PC-3 (cell line): ENCODE measurements around the gene TGM4. TPM values are rescaled to one million over a fixed set of nuclear protein-coding genes. Genes with fewer than 3 reads are reported as not detected.

ENCODE experiments used
- ATAC-seq: fragments of 200-7000 bp; cut with Tn5 transposase; 2 replicates; pipeline ENCODE4 v1.9.1; 2020; ENCODE audit warnings: mild to moderate bottlenecking, moderate library complexity
- BruUV-seq: library from RNA; stranded (reverse); fragments of 400-500 nt; replicated peaks from 2 replicates; lab custom pipeline; 2021; lab: Mats Ljungman, UMichigan
- CTCF ChIA-PET: fragments of 300-600 bp; sonication (Branson Sonifier 250); formaldehyde crosslinking; loops from one replicate; lab custom pipeline; 2022; ENCODE audit warnings: antibody characterized with exemption; lab: Charles Lee
- POLR2A ChIA-PET: fragments of 300-600 bp; sonication (Branson Sonifier 250); formaldehyde crosslinking; loops from one replicate; lab custom pipeline; 2022; ENCODE audit warnings: antibody characterized with exemption; ENCODE audit not compliant: unreplicated experiment; lab: Charles Lee
- DNase-seq: peaks from one replicate; pipeline ENCODE4 v3.0.0-alpha.2; 2015
- H2AFZ ChIP-seq: fragments of 300-600 bp; sonication (generic); 2 replicates; pipeline ENCODE4 v1.6.0; 2016; ENCODE audit warnings: antibody characterized with exemption, low read length
- H3F3A ChIP-seq: fragments of 300-600 bp; sonication (generic); one replicate; pipeline ENCODE4 v1.6.0; 2017; ENCODE audit warnings: antibody characterized with exemption, low read length, control low read depth, mild to moderate bottlenecking; ENCODE audit not compliant: unreplicated experiment
- H3K27ac ChIP-seq: fragments of 300-600 bp; sonication (generic); 2 replicates; pipeline ENCODE4 v1.5.1; 2016; ENCODE audit warnings: mild to moderate bottlenecking, low read length
- H3K27me3 ChIP-seq: fragments of 300-600 bp; sonication (generic); 2 replicates; pipeline ENCODE4 v1.6.1; 2016; ENCODE audit warnings: low read length, mixed read lengths
- H3K36me3 ChIP-seq: fragments of 300-600 bp; sonication (generic); 2 replicates; pipeline ENCODE4 v1.6.1; 2016; ENCODE audit warnings: low read depth, mixed run types, low read length, mixed read lengths
- H3K4me1 ChIP-seq: fragments of 300-600 bp; sonication (generic); 2 replicates; pipeline ENCODE4 v1.5.1; 2016; ENCODE audit warnings: low read length; ENCODE audit not compliant: insufficient read depth
- H3K4me2 ChIP-seq: fragments of 300-600 bp; sonication (generic); 2 replicates; pipeline ENCODE4 v1.6.0; 2016; ENCODE audit warnings: low read length
- H3K4me3 ChIP-seq: fragments of 300-600 bp; sonication (generic); 2 replicates; pipeline ENCODE4 v1.5.1; 2016; ENCODE audit warnings: mild to moderate bottlenecking, low read length, mixed read lengths
- H3K79me2 ChIP-seq: fragments of 300-600 bp; sonication (generic); 2 replicates; pipeline ENCODE4 v1.6.1; 2017; ENCODE audit warnings: low read length, mixed read lengths
- H3K9ac ChIP-seq: fragments of 300-600 bp; sonication (generic); 2 replicates; pipeline ENCODE4 v1.6.0; 2016; ENCODE audit warnings: mild to moderate bottlenecking, low read length
- H3K9me2 ChIP-seq: fragments of 300-600 bp; sonication (generic); replicated peaks from 2 replicates; pipeline ENCODE4 v1.6.1; 2016; ENCODE audit warnings: mixed run types, low read length, mixed read lengths
- H3K9me3 ChIP-seq: fragments of 300-600 bp; sonication (generic); 2 replicates; pipeline ENCODE4 v1.6.1; 2016; ENCODE audit warnings: low read length, mixed read lengths
- H4K20me1 ChIP-seq: fragments of 300-600 bp; sonication (generic); 2 replicates; pipeline ENCODE4 v1.6.1; 2016; ENCODE audit warnings: low read length, mixed read lengths
- CTCF ChIP-seq: fragments of 300-600 bp; sonication (generic); conservative IDR thresholded peaks from 2 replicates; pipeline ENCODE4 v1.5.1; 2017; ENCODE audit warnings: antibody characterized with exemption, low read depth, mild to moderate bottlenecking, low read length
- EZH2 ChIP-seq: fragments of 300-600 bp; sonication (generic); IDR thresholded peaks from one replicate; pipeline ENCODE4 v1.6.1; 2017; ENCODE audit warnings: antibody characterized with exemption, mild to moderate bottlenecking, low read length; ENCODE audit not compliant: unreplicated experiment
- EZH2phosphoT487 ChIP-seq: fragments of 300-600 bp; sonication (generic); IDR thresholded peaks from 2 replicates; pipeline ENCODE4 v1.6.1; 2018; ENCODE audit warnings: mild to moderate bottlenecking, antibody characterized with exemption, low read length, borderline replicate concordance
- intact Hi-C: fragments of 100-400 bp; cut with micrococcal nuclease; formaldehyde crosslinking; loops from 2 replicates; pipeline ENCODE4 v1.9.0; 2023
- total RNA-seq: library from RNA; depleted of rRNA; stranded (reverse); fragments of >200 nt; gene quantifications from 2 replicates; pipeline ENCODE4 v1.2.3, GENCODE V29; 2014

TGM4 gene
- total RNA-seq, 1 experiment from 2014 or later, result 1.2 TPM

GRCh38 chr3:44885618-44886017 lies 11.2 kb downstream of the TGM4 start:
- no peaks in the 10 kb centered on the region for H3K36me3 ChIP-seq
- intact Hi-C loops, result loop anchor here (1.0 to 10.0 kb wide), 2 partner anchors 29 to 241 kb away; partner anchors contain the start of gene ZNF35
- DNase-seq (peak; percentile 99), ATAC-seq (peak; percentile 58)
- peak overlapping the region; percentile 75 for H3K9ac ChIP-seq
- no peak overlapping the region for H3K4me3 ChIP-seq
- H3K4me2 ChIP-seq, result peak overlapping the region; percentile 73
- H2AFZ ChIP-seq, result no peak overlapping the region
- TF ChIP-seq CTCF (no peak), EZH2 (no peak), EZH2phosphoT487 (no peak)
- ChIA-PET POLR2A (interaction anchor here (0.5 kb wide), 1 partner anchor 14 kb away, joined by 7 read pairs; no protein-coding TSS in a partner anchor), CTCF (interaction anchor here (0.9 to 1.3 kb wide), 2 partner anchors 29 to 108 kb away, joined by 3 to 4 read pairs; no protein-coding TSS in a partner anchor)
- BruUV-seq, result no TSS peak
- no peaks in the 10 kb centered on the region for H4K20me1 ChIP-seq
- H3K4me1 ChIP-seq, result peaks cover 49% of the 10 kb centered on the region
- no peaks in the 10 kb centered on the region for H3K9me3 ChIP-seq
- no peaks in the 10 kb centered on the region for H3K9me2 ChIP-seq
- no peaks in the 10 kb centered on the region for H3K27me3 ChIP-seq
- peak overlapping the region; percentile 97 for H3K27ac ChIP-seq
- H3F3A ChIP-seq, result no peaks in the 10 kb centered on the region
- no peaks in the 10 kb centered on the region for H3K79me2 ChIP-seq

GRCh38 chr3:44886561-44886960 lies 12.2 kb downstream of the TGM4 start:
- Histone ChIP-seq H3K9ac (peak overlapping the region; percentile 73), H2AFZ (0 out of 2 replicates have a peak overlapping the region, but pooled peaks have one; percentile 37), H3K36me3 (no peaks in the 10 kb centered on the region), H3K4me1 (peaks cover 49% of the 10 kb centered on the region), H3F3A (no peaks in the 10 kb centered on the region), H3K9me2 (no peaks in the 10 kb centered on the region), H4K20me1 (no peaks in the 10 kb centered on the region), H3K79me2 (no peaks in the 10 kb centered on the region), H3K4me2 (peak overlapping the region; percentile 73), H3K4me3 (peak overlapping the region; percentile 24; the same call in 1 of the 2 replicates), H3K9me3 (no peaks in the 10 kb centered on the region), H3K27me3 (no peaks in the 10 kb centered on the region), H3K27ac (peak overlapping the region; percentile 96)
- CTCF ChIA-PET, result no interaction called here
- DNase-seq (peak; percentile 99), ATAC-seq (peak; percentile 76)
- POLR2A ChIA-PET, result interaction anchor here (0.6 kb wide), 2 partner anchors 228 to 1265 kb away, joined by 3 read pairs; partner anchors contain the start of gene ANO10
- no peak for TF ChIP-seq EZH2
- TF ChIP-seq CTCF, result no peak
- TF ChIP-seq EZH2phosphoT487, result no peak
- intact Hi-C loops, result loop anchor here (1.0 to 10.0 kb wide), 2 partner anchors 28 to 242 kb away; partner anchors contain the start of gene ZNF35
- BruUV-seq, result no TSS peak

- ChIA-PET CTCF (interaction anchor here (0.6 kb wide), 1 partner anchor 106 kb away, joined by 3 read pairs; no protein-coding TSS in a partner anchor), POLR2A (interaction anchor here (0.6 kb wide), 3 partner anchors 34 to 1265 kb away, joined by 3 read pairs; partner anchors contain the start of gene ANO10)
- Histone ChIP-seq H4K20me1 (no peaks in the 10 kb centered on the region), H3K9ac (peak overlapping the region; percentile 73), H3K27me3 (no peaks in the 10 kb centered on the region), H3K27ac (peak overlapping the region; percentile 96), H3K4me2 (peak overlapping the region; percentile 73), H2AFZ (0 out of 2 replicates have a peak overlapping the region, but pooled peaks have one; percentile 37), H3K36me3 (no peaks in the 10 kb centered on the region), H3K4me3 (peak overlapping the region; percentile 24; the same call in 1 of the 2 replicates), H3F3A (no peaks in the 10 kb centered on the region), H3K79me2 (no peaks in the 10 kb centered on the region), H3K9me2 (no peaks in the 10 kb centered on the region), H3K9me3 (no peaks in the 10 kb centered on the region), H3K4me1 (peaks cover 49% of the 10 kb centered on the region)
- TF ChIP-seq EZH2 (no peak), CTCF (no peak), EZH2phosphoT487 (no peak)
- intact Hi-C loops, result loop anchor here (10.0 kb wide), 1 partner anchor 242 kb away; the partner anchor contains the start of gene ZNF35
- ATAC-seq (no peak), DNase-seq (no peak)
- no TSS peak for BruUV-seq
Observed at GRCh38 chr3:44887101-44887500, 12.7 kb downstream of the TGM4 start.
